Vagina (tissue), 2 donors: ENCODE measurements around the gene SCIN.

ENCODE experiments used
- POLR2A ChIP-seq, 2 donors: fragments of 450-650 bp; IDR thresholded peaks; one replicate each; pipeline ENCODE4 v1.6.1; 2017; ENCODE audit warnings: antibody characterized with exemption in 2 of 2, mild to moderate bottlenecking in 2 of 2, moderate library complexity in 2 of 2
- POLR2AphosphoS5 ChIP-seq, 2 donors: sonication (generic); formaldehyde crosslinking; IDR thresholded peaks; one replicate each; pipeline ENCODE4 v1.9.0; 2017; ENCODE audit warnings: antibody characterized with exemption in 2 of 2, mild to moderate bottlenecking in 2 of 2, low read depth in 1 of 2; ENCODE audit not compliant: insufficient read depth in 1 of 2
- TF ChIP-seq, protein P1 (sequence below), 3 experiments: fragments of 450-650 bp in 2 of 3; fragments of 200-600 bp in 1 of 3; sonication (generic) in 1 of 3; IDR thresholded peaks; one replicate each; pipeline ENCODE4 v1.5.1; 2017 to 2019; ENCODE audit warnings: antibody characterized with exemption in 3 of 3, mild to moderate bottlenecking in 2 of 3, moderate library complexity in 2 of 3

DNA sequence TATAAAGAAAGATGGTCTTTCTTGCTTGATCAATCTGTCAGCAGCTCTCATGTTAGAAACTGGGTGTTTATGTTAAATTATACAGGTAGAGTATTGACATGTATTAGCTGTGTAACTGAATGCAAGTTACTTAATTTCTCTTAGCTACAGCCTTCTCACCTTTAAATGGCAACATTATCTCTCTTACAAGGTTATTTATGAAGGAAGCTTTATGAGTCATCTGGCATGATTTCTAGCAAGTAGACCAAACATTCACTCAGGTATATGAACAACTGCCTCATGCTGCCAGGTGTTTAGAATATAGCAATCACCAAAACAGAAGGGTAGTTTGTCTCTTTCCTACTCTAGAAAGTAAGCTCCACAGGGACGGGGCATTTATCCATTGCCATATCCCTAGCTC lies 125.4 kb downstream of the SCIN start:
- TF ChIP-seq, protein P1, sequence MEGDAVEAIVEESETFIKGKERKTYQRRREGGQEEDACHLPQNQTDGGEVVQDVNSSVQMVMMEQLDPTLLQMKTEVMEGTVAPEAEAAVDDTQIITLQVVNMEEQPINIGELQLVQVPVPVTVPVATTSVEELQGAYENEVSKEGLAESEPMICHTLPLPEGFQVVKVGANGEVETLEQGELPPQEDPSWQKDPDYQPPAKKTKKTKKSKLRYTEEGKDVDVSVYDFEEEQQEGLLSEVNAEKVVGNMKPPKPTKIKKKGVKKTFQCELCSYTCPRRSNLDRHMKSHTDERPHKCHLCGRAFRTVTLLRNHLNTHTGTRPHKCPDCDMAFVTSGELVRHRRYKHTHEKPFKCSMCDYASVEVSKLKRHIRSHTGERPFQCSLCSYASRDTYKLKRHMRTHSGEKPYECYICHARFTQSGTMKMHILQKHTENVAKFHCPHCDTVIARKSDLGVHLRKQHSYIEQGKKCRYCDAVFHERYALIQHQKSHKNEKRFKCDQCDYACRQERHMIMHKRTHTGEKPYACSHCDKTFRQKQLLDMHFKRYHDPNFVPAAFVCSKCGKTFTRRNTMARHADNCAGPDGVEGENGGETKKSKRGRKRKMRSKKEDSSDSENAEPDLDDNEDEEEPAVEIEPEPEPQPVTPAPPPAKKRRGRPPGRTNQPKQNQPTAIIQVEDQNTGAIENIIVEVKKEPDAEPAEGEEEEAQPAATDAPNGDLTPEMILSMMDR (IDR thresholded peaks at IDR 0.05) = no peak
- TF ChIP-seq POLR2AphosphoS5 (IDR thresholded peaks at IDR 0.05; ENCODE audit: insufficient read depth in 1 of 2, low read depth in 1 of 2) (peak in 1 of 2 donors; percentile 39), POLR2A (IDR thresholded peaks at IDR 0.05) (no peak)
